HPDE6-E6E7 (cell line): ENCODE results near the gene TRAPPC5.

Experiments used
- DNase-seq: peaks from one replicate; pipeline ENCODE4 v3.0.0; 2011; ENCODE audit warnings: missing footprints; ENCODE audit errors: extremely low spot score

TRAPPC5 gene

GRCh38 chr19:7676376-7676775, 4.3 kb upstream of the TRAPPC5 start:
- DNase-seq: no peak

GRCh38 chr19:7676854-7677253, 3.8 kb upstream of the TRAPPC5 start, which contains the start of gene MCEMP1:
Gene MCEMP1 (plus strand): TSS chr19:7677090. CDS start chr19:7677121, 31 bp downstream.
- DNase-seq: no peak

GRCh38 chr19:7677669-7678311, 2.8 kb upstream of the TRAPPC5 start:
- no peak for DNase-seq

- DNase-seq: no peak
Measured at GRCh38 chr19:7678971-7679751, 1.5 kb upstream of the TRAPPC5 start.

GRCh38 chr19:7679771-7680605, 645 bp upstream of the TRAPPC5 start:
- no peak for DNase-seq

- no peak for DNase-seq
Measured at GRCh38 chr19:7681340-7682174, 924 bp downstream of the TRAPPC5 start.

DNA sequence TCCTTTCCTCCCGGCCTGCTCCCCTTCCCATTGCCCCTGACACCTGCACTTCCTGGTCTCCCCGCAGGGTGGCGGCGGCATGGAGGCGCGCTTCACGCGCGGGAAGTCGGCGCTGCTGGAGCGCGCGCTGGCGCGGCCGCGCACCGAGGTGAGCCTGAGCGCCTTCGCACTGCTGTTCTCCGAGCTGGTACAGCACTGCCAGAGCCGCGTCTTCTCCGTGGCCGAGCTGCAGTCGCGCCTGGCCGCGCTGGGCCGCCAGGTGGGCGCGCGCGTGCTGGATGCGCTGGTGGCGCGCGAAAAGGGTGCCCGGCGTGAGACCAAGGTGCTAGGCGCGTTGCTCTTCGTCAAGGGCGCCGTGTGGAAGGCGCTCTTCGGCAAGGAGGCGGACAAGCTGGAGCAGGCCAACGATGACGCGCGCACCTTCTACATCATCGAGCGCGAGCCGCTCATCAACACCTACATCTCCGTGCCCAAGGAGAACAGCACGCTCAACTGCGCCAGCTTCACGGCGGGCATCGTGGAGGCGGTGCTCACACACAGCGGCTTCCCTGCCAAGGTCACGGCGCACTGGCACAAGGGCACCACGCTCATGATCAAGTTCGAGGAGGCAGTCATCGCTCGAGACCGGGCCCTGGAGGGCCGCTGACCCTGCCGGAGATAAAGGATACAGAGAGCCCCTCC, 1.7 kb downstream of the TRAPPC5 start:
- DNase-seq: no peak

DNA sequence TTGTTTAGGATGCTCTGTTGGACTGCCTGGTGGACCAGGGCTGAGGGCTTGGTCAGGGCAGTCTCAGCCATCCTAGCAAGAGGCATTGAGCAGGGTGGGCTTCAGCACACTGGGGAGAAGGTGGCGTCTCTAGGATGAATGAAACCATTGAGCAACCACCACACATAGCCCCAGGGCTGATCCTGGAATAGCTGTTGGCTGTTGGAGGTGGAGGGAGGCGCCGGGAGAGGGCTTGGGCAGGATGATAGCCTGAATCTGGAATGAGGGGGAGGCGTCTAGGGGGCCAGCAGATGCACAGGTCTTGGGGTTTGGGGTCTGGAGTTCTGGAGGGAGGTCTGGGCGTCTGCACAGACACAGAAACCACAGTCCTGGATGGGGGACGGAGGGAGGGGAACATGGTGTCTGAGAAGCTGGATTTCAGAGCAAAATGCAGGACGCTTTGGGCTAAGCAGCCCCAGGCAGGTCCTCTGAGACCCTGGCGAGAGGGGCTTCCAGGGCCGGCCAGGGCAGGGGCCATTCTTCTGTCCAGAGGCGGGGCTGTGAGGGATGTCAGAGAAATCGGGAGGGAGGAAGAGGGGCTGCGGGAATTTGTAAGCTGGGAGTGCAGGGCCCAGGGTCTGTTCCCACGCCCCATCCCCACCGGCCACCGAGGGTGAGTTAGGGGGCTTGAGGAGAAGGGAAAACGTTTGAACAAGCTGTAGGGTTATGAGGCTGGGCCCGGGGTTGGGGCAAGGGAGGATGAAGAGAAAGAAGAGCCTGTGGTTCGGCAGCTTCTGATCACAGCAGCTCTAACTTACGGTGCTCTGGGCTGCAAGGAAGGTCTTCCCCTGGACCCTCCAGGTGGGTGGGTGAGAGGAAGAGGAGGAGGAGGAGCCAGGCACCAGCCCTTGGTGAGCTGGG, 5.2 kb downstream of the TRAPPC5 start:
- no peak for DNase-seq

GRCh38 chr19:7687177-7687576, 6.5 kb downstream of the TRAPPC5 start:
- DNase-seq: no peak

DNA sequence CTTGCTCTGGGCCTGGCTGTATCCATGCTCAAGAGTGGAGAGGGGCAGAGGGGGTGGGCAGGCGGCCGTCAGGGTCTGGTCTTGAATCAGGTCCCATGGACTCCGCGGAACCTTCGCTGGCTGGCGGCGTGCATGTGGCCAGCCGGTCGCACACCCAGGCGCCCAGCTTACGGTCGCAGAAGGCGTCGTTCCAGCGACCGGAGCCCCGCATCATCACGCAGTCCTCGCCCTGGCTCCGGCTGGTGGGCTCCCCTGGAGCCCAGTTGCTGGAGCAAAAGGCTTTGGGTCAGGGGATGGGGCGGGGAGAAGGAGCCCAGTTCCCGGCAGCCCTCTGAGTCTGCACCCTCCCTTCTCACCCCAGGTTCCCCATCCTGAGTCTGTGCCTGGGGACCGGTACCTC, 8.5 kb downstream of the TRAPPC5 start:
- no peak for DNase-seq

- DNase-seq: no peak
Measured at GRCh38 chr19:7690779-7691258, 10.2 kb downstream of the TRAPPC5 start.

GRCh38 chr19:7691497-7691896, 10.9 kb downstream of the TRAPPC5 start:
- no peak for DNase-seq

DNA sequence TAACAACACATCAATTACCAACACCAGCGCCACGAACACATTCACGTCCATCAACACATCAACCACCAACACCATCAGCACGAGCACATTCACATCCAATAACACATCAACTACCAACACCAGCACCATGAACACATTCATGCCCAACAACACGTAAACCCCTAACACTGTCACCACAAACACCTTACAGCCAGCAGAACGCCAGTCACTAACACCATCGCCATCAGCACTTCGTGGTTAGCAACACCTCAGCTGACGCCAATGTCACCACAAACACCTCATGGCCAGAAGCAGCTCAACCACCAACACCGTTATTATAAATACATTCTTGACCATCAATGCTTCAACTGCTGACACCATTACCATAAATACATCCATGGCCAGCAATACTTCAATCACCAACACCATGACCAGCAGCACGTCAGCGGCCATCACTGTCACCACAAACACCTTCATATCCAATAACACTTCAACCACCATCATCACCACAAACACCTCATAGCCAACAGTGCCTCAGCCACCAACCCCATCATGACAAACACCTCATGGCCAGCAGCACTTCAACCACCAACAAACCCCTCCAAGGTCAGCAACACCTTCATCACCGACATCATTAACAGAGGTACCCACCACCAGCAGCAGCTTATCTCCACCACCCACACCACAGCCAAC, 11.9 kb downstream of the TRAPPC5 start:
- no peak for DNase-seq

DNA sequence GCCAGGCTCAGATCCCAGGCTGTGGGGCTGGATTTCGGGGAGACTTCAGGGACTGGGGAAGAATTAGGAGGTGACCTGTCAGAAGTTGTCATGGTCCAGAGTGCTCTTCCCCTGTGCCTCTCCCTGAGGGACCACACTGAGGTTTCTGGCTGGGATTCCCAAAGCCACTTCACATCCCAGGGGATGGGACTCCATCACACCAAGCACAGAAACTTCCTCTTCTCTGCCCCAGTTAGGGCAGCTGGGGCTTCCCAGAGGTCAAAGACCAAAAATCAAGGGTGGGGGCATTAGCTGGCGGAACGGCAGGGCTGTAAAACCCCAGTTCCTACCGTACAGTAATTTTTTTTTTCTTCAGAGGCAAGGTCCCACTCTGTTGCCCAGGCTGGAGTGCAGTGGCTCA, 13.9 kb downstream of the TRAPPC5 start:
- DNase-seq: no peak

DNA sequence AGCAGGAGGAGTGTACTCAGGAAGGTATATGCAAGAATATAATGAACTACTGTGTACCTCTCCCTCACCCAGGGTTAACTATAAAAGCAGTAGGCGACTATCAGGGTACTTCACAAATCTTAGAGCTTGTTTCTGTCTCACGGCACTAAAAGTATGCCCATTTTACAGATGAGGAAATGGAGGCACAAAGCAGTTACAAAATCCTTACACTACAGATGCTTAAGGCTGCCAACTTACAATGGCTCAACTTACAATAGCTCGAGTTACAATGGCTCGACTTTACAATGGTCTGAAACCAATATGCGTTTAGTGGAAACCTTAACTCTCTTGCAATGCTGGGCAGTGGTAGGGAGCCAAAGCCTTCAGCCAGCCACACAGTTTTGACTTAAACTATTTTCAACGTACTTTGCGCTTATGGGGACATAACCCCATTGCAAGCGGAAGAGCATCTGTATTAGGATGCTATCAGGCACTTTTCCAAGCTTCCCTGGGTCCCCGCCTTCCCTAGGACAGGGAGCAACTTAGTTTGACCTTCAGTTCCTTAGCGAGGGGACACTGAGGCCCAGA, 17.2 kb downstream of the TRAPPC5 start:
- DNase-seq: no peak

DNA sequence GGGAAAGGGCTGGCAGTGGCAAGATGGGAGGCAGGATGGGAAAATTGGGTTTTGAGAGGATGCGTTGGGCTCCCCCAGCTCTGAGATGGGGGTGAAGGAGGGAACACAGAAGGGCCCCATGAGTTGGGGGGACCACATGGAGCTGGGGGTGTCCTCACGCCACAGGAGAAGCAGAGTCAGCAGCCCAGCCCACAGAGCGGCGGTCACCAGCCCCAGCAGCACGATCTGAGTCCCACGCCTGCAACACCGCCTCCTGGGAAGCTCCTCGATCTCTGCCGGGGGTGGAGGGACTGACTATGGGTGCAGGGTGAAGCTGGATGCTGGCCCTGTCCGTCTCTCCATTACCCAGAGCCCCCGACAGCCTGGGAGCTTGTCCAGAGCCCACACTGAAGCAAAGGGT, 17.9 kb downstream of the TRAPPC5 start:
- no peak for DNase-seq

- DNase-seq: no peak
Measured at GRCh38 chr19:7699003-7699402, 18.4 kb downstream of the TRAPPC5 start.

- no peak for DNase-seq
Measured at GRCh38 chr19:7699417-7700401, 19.1 kb downstream of the TRAPPC5 start.
